HEK293 (cell line): ENCODE results near the gene BLOC1S1.

ENCODE experiments used
- BCL11A ChIP-seq: fragments of 450-650 bp; formaldehyde crosslinking; IDR thresholded peaks from 2 replicates; pipeline ENCODE4 v1.5.1; 2016; ENCODE audit warnings: low read depth, missing biosample characterization, missing genetic modification characterization
- SETDB1 ChIP-seq: IDR thresholded peaks from one replicate; pipeline ENCODE4 v1.6.1; 2017; ENCODE audit warnings: mild to moderate bottlenecking, low read length, moderate library complexity, mixed read lengths; ENCODE audit not compliant: insufficient read length
- YY1 ChIP-seq: fragments of 450-650 bp; formaldehyde crosslinking; IDR thresholded peaks from 2 replicates; pipeline ENCODE4 v1.5.1; 2018; ENCODE audit warnings: missing biosample characterization, missing genetic modification characterization
- ZNF157 ChIP-seq: fragments of 450-650 bp; formaldehyde crosslinking; IDR thresholded peaks from 2 replicates; pipeline ENCODE4 v1.5.1; 2016; ENCODE audit warnings: missing biosample characterization, missing genetic modification characterization
- ZNF211 ChIP-seq: fragments of 450-650 bp; formaldehyde crosslinking; IDR thresholded peaks from 2 replicates; pipeline ENCODE4 v1.5.1; 2016; ENCODE audit warnings: low read depth, missing biosample characterization, missing genetic modification characterization
- ZNF521 ChIP-seq: fragments of 450-650 bp; formaldehyde crosslinking; IDR thresholded peaks from 2 replicates; pipeline ENCODE4 v1.5.1; 2017; ENCODE audit warnings: missing biosample characterization, mild to moderate bottlenecking, missing genetic modification characterization
- ZNF600 ChIP-seq: fragments of 450-650 bp; formaldehyde crosslinking; IDR thresholded peaks from 2 replicates; pipeline ENCODE4 v1.5.1; 2016; ENCODE audit warnings: missing biosample characterization, missing genetic modification characterization
- ZNF707 ChIP-seq: fragments of 450-650 bp; formaldehyde crosslinking; IDR thresholded peaks from 2 replicates; pipeline ENCODE4 v1.5.1; 2016; ENCODE audit warnings: missing biosample characterization, missing genetic modification characterization
- TF ChIP-seq, protein P1 (sequence below): fragments of 450-650 bp; formaldehyde crosslinking; IDR thresholded peaks from 2 replicates; pipeline ENCODE4 v1.5.1; 2016; ENCODE audit warnings: missing biosample characterization, missing genetic modification characterization
- TF ChIP-seq, protein P2 (sequence below): fragments of 450-650 bp; formaldehyde crosslinking; IDR thresholded peaks from 2 replicates; pipeline ENCODE4 v1.5.1; 2016; ENCODE audit warnings: missing biosample characterization, missing genetic modification characterization
- TF ChIP-seq, protein P3 (sequence below): fragments of 450-650 bp; formaldehyde crosslinking; IDR thresholded peaks from 2 replicates; pipeline ENCODE4 v1.5.1; 2016; ENCODE audit warnings: missing biosample characterization, missing genetic modification characterization, low read depth

DNA sequence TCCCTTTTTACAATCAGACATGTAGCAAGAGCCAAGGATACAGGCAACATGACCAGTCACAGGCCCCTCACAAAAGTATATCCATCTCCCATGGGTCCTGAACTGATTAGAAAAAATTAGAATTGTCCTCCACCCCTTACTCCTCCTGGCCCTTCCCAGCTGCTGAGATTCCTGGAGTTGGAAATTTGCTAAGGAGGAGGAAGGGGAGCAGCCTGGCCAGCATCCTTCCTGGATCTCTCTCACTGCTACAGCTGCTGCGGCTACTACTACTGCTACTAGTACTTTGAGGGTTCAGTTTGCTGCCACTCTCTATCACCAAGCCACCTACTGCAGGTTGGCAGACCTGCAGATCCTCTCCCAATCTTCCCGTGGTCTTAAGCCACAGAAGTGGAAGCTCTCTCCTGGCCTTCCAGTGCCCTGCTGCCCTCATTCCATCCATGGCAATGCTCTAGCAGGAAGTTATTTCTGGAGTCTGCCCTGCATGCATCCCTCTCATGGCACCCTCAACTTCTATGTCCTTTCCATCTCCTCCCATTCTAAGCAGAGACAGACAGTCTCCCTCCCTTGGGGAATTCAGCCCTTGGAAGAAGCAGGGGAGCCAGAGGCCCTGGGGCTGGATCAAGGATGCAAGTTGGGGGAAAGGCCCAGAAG, 9.2 kb upstream of the BLOC1S1 start:
- TF ChIP-seq, protein P1, sequence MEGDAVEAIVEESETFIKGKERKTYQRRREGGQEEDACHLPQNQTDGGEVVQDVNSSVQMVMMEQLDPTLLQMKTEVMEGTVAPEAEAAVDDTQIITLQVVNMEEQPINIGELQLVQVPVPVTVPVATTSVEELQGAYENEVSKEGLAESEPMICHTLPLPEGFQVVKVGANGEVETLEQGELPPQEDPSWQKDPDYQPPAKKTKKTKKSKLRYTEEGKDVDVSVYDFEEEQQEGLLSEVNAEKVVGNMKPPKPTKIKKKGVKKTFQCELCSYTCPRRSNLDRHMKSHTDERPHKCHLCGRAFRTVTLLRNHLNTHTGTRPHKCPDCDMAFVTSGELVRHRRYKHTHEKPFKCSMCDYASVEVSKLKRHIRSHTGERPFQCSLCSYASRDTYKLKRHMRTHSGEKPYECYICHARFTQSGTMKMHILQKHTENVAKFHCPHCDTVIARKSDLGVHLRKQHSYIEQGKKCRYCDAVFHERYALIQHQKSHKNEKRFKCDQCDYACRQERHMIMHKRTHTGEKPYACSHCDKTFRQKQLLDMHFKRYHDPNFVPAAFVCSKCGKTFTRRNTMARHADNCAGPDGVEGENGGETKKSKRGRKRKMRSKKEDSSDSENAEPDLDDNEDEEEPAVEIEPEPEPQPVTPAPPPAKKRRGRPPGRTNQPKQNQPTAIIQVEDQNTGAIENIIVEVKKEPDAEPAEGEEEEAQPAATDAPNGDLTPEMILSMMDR, result no peak
- TF ChIP-seq ZNF600 (tag by site-specific recombination) (no peak), ZNF707 (tag by site-specific recombination) (no peak), ZNF521 (tag by site-specific recombination) (no peak), ZNF211 (tag by site-specific recombination) (no peak), SETDB1 (no peak), ZNF157 (tag by site-specific recombination) (no peak), YY1 (no peak), BCL11A (no peak)
- TF ChIP-seq, protein P2, sequence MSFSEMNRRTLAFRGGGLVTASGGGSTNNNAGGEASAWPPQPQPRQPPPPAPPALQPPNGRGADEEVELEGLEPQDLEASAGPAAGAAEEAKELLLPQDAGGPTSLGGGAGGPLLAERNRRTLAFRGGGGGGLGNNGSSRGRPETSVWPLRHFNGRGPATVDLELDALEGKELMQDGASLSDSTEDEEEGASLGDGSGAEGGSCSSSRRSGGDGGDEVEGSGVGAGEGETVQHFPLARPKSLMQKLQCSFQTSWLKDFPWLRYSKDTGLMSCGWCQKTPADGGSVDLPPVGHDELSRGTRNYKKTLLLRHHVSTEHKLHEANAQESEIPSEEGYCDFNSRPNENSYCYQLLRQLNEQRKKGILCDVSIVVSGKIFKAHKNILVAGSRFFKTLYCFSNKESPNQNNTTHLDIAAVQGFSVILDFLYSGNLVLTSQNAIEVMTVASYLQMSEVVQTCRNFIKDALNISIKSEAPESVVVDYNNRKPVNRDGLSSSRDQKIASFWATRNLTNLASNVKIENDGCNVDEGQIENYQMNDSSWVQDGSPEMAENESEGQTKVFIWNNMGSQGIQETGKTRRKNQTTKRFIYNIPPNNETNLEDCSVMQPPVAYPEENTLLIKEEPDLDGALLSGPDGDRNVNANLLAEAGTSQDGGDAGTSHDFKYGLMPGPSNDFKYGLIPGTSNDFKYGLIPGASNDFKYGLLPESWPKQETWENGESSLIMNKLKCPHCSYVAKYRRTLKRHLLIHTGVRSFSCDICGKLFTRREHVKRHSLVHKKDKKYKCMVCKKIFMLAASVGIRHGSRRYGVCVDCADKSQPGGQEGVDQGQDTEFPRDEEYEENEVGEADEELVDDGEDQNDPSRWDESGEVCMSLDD (tag by site-specific recombination), result no peak
- TF ChIP-seq, protein P3, sequence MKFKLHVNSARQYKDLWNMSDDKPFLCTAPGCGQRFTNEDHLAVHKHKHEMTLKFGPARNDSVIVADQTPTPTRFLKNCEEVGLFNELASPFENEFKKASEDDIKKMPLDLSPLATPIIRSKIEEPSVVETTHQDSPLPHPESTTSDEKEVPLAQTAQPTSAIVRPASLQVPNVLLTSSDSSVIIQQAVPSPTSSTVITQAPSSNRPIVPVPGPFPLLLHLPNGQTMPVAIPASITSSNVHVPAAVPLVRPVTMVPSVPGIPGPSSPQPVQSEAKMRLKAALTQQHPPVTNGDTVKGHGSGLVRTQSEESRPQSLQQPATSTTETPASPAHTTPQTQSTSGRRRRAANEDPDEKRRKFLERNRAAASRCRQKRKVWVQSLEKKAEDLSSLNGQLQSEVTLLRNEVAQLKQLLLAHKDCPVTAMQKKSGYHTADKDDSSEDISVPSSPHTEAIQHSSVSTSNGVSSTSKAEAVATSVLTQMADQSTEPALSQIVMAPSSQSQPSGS (tag by site-specific recombination), result no peak
